NCI-H146 treated with DMSO at 0.1 percent for 48 hours (cell line): ENCODE data around the gene PEX3.

Experiments used
- DNase-seq: peaks from one replicate; lab custom pipeline; 2025; ENCODE audit not compliant: unreplicated experiment; lab: John Stamatoyannopoulos, UW

Gene PEX3

GRCh38 chr6:143536866-143537691 lies 86.5 kb downstream of the PEX3 start:
- peak; percentile 55 for DNase-seq

- DNase-seq = no peak
These were observed 87.8 kb downstream of the PEX3 start for GRCh38 chr6:143538374-143538773.

- no peak for DNase-seq
These were observed 88.5 kb downstream of the PEX3 start for GRCh38 chr6:143539106-143539505.

- DNase-seq = no peak
These were observed 89.1 kb downstream of the PEX3 start for GRCh38 chr6:143539734-143540133.

- no peak for DNase-seq
These were observed 89.6 kb downstream of the PEX3 start for GRCh38 chr6:143540192-143540591.
